ENCODE measurements around the gene SBK3.
"Not testable (repeated sequence)": the region's sequence is repeated elsewhere in the genome, so short reads cannot be mapped to it uniquely, and the experiment has no call there.

Gene SBK3

GRCh38 chr19:55576746-55577145 is 31.4 kb upstream of the SBK3 start:
- DNase-seq (ENCODE audit: low read depth in 3 of 3), result no peak

GRCh38 chr19:55573929-55574328 is 28.6 kb upstream of the SBK3 start:
- not testable (repeated sequence) for DNase-seq (ENCODE audit: low read depth in 3 of 3)

- not testable (repeated sequence) for DNase-seq (ENCODE audit: low read depth in 3 of 3)
Measured at GRCh38 chr19:55569477-55569876, 24.1 kb upstream of the SBK3 start.

- DNase-seq (ENCODE audit: low read depth in 3 of 3), result no peak
Measured at GRCh38 chr19:55567708-55568328, 22.5 kb upstream of the SBK3 start.

GRCh38 chr19:55566823-55567222 is 21.5 kb upstream of the SBK3 start:
- no peak for DNase-seq (ENCODE audit: low read depth in 3 of 3)

GRCh38 chr19:55563261-55563690 is 17.9 kb upstream of the SBK3 start:
- no peak for DNase-seq (ENCODE audit: low read depth in 3 of 3)

- DNase-seq (ENCODE audit: low read depth in 3 of 3), result no peak
Measured at GRCh38 chr19:55559684-55560083, 14.3 kb upstream of the SBK3 start.

- no peak for DNase-seq (ENCODE audit: low read depth in 3 of 3)
Measured at GRCh38 chr19:55554741-55555152, 9.4 kb upstream of the SBK3 start.

GRCh38 chr19:55554302-55554701 is 9.0 kb upstream of the SBK3 start:
- DNase-seq (ENCODE audit: low read depth in 3 of 3), result no peak

GRCh38 chr19:55553217-55554182 is 8.2 kb upstream of the SBK3 start:
- DNase-seq (ENCODE audit: low read depth in 3 of 3), result no peak

GRCh38 chr19:55552620-55553019 is 7.3 kb upstream of the SBK3 start:
- no peak for DNase-seq (ENCODE audit: low read depth in 3 of 3)

GRCh38 chr19:55552206-55552605 is 6.9 kb upstream of the SBK3 start:
- no peak for DNase-seq (ENCODE audit: low read depth in 3 of 3)

GRCh38 chr19:55550321-55550650 is 4.9 kb upstream of the SBK3 start:
- no peak for DNase-seq (ENCODE audit: low read depth in 3 of 3)

- no peak for DNase-seq (ENCODE audit: low read depth in 3 of 3)
Measured at GRCh38 chr19:55549500-55550320, 4.4 kb upstream of the SBK3 start.

GRCh38 chr19:55546822-55547614 is 1.7 kb upstream of the SBK3 start:
- DNase-seq (ENCODE audit: low read depth in 3 of 3), result no peak

GRCh38 chr19:55546011-55546410 is 668 bp upstream of the SBK3 start:
- DNase-seq (ENCODE audit: low read depth in 3 of 3), result no peak

- no peak for DNase-seq (ENCODE audit: low read depth in 3 of 3)
Measured at GRCh38 chr19:55544776-55545439, 435 bp downstream of the SBK3 start.

GRCh38 chr19:55544014-55544413 is 1.3 kb downstream of the SBK3 start:
- DNase-seq (ENCODE audit: low read depth in 3 of 3), result no peak

- no peak for DNase-seq (ENCODE audit: low read depth in 3 of 3)
Measured at GRCh38 chr19:55543567-55543966, 1.8 kb downstream of the SBK3 start.

GRCh38 chr19:55542292-55542855 is 3.0 kb downstream of the SBK3 start:
- DNase-seq (ENCODE audit: low read depth in 3 of 3), result no peak

GRCh38 chr19:55541091-55541490 is 4.3 kb downstream of the SBK3 start:
- no peak for DNase-seq (ENCODE audit: low read depth in 3 of 3)
